Epithelial cell of proximal tubule (primary cell): Measurements from ENCODE around the gene CCDC102A. TPM values are rescaled to one million over a fixed set of nuclear protein-coding genes. Genes with fewer than 3 reads are reported as not detected.

Source experiments
- DNase-seq: peaks from one replicate; pipeline ENCODE4 v3.0.0-alpha.2; 2011; ENCODE audit warnings: low read depth
- H3K4me3 ChIP-seq: 2 replicates; pipeline ENCODE4 v1.5.1; 2011; ENCODE audit warnings: low read depth, mild to moderate bottlenecking, low read length
- CTCF ChIP-seq: conservative IDR thresholded peaks from 2 replicates; pipeline ENCODE4 v1.5.1; 2012; ENCODE audit warnings: low read depth, mild to moderate bottlenecking, low read length
- total RNA-seq: library from RNA; depleted of rRNA; stranded (reverse); fragments of >200 nt; gene quantifications from 2 replicates; pipeline ENCODE4 v1.2.3, GENCODE V29; 2015

Gene CCDC102A
- total RNA-seq = 14.0 and 22.7 TPM in 2 replicates

GRCh38 chr16:57536306-57537193 lies at the start of gene CCDC102A:
Gene CCDC102A (minus strand): TSS chr16:57536571. CDS start chr16:57529177, 7,394 bp downstream.
- TF ChIP-seq CTCF = no peak
- H3K4me3 ChIP-seq = peak within 1 kb of the TSS; percentile 70
- DNase-seq = no peak

- no peak for TF ChIP-seq CTCF
- H3K4me3 ChIP-seq = no peak overlapping the region
Measured at GRCh38 chr16:57585051-57585687, 48.8 kb upstream of the CCDC102A start.

GRCh38 chr16:57579361-57579665 lies 42.9 kb upstream of the CCDC102A start:
- no peak for TF ChIP-seq CTCF
- no peak overlapping the region for H3K4me3 ChIP-seq
- no peak for DNase-seq

More at GRCh38 chr16:57585051-57585687, 48.8 kb upstream of the CCDC102A start:
- DNase-seq = no peak

- H3K4me3 ChIP-seq = no peak overlapping the region
- TF ChIP-seq CTCF = no peak
- no peak for DNase-seq
Measured at GRCh38 chr16:57578521-57579360, 42.4 kb upstream of the CCDC102A start.

- TF ChIP-seq CTCF = no peak
- H3K4me3 ChIP-seq = no peak overlapping the region
- no peak for DNase-seq
Measured at GRCh38 chr16:57577691-57578224, 41.4 kb upstream of the CCDC102A start.

- TF ChIP-seq CTCF = no peak
- DNase-seq = no peak
- no peak overlapping the region for H3K4me3 ChIP-seq
Measured at GRCh38 chr16:57577214-57577613, 40.8 kb upstream of the CCDC102A start.
